HG03469 (cell line): ENCODE results near the gene CLEC2D.
A peak's percentile ranks its signal among the peaks of the same experiment; 100 is the strongest.
"Not testable (repeated sequence)": the region's sequence is repeated elsewhere in the genome, so short reads cannot be mapped to it uniquely, and the experiment has no call there.

Experiments
- ATAC-seq: cut with Tn5 transposase; IDR thresholded peaks from one replicate; pipeline ENCODE4 v1.9.1; 2021; ENCODE audit warnings: mild to moderate bottlenecking, moderate library complexity, moderate number of reproducible peaks; ENCODE audit not compliant: unreplicated experiment

CLEC2D gene

GRCh38 chr12:9699269-9699897 is 29.9 kb downstream of the CLEC2D start:
- no peak for ATAC-seq

GRCh38 chr12:9699898-9700605 is 30.5 kb downstream of the CLEC2D start:
- ATAC-seq: no peak

DNA sequence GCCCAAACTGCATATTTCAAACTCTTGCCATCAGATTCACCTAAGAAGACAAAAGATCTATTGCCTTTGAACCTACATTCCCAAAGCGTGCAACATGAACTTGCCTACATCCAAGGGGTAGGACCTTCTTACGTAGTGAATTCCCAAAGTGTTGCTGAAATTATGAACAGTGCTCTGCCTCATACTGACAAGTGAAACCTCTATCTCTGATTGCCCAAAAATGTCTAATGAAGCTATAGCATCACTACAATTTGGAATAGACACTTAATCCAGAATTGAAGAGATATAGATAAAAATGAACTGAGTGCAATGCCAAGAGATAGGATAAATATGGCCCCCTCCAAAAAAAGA is 31.1 kb downstream of the CLEC2D start:
- ATAC-seq: no peak

GRCh38 chr12:9701380-9702154 is 32.1 kb downstream of the CLEC2D start:
- no peak for ATAC-seq

- no peak for ATAC-seq
These were observed 32.7 kb downstream of the CLEC2D start for GRCh38 chr12:9702255-9702654.

GRCh38 chr12:9704561-9704960 is 35.0 kb downstream of the CLEC2D start:
- not testable (repeated sequence) for ATAC-seq

DNA sequence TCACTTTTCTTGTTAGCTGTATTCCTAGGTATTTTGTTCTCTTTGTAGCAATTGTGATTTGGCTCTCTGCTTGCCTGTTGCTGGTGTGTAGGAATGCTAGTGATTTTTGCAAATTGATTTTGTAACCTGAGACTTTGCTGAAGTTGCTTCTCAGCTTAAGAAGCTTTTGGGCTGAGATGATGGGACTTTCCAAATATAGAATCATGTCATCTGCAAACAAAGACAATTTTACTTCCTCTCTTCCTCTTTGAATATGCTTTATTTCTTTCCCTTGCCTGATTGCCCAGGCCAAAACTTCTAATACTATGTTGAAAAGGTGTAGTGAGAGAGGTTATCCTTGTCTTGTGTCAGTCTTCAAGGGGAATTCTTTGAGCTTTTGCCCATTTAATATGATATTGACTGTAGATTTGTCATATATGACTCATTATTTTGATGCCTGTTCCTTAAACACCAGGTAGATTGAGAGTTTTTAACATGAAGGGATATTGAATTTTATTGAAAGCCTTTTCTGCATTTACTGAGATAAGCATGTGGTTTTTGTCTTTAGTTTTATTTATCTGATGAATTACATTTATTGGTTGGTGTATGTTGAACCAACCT is 36.7 kb downstream of the CLEC2D start:
- ATAC-seq: no peak

- ATAC-seq: no peak
These were observed 37.8 kb downstream of the CLEC2D start for GRCh38 chr12:9707356-9707755.

- ATAC-seq: no peak
These were observed 38.6 kb downstream of the CLEC2D start for GRCh38 chr12:9707864-9708808.

- ATAC-seq: no peak
These were observed 39.3 kb downstream of the CLEC2D start for GRCh38 chr12:9708853-9709252.

GRCh38 chr12:9710584-9711375 is 41.3 kb downstream of the CLEC2D start:
- no peak for ATAC-seq

- ATAC-seq: no peak
These were observed 42.2 kb downstream of the CLEC2D start for GRCh38 chr12:9711664-9712063.

DNA sequence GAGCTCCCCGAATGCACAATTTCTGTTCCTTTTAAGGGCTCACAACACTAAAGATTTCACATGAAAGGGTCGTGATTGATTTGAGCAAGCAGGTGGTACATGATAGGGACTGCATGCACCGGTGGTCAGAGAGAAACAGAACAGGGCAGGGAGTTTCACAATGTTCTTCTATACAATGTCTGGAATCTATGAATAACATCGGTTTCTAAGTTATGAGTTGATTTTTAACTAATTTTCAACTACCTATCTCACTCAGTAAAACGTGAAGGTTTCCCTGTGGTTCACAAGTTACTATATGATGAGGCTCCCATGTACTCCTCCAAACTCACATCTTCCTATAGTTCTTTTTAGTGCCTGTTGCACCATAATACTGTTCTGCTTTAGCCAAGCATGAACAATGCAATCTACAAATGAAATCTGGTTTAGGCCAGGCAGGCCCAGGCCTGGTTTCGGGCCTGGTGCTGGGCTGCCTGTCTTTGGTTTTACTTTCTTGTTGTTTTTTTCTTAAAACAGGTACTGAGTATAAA is 43.6 kb downstream of the CLEC2D start:
- peak; percentile 57 for ATAC-seq

DNA sequence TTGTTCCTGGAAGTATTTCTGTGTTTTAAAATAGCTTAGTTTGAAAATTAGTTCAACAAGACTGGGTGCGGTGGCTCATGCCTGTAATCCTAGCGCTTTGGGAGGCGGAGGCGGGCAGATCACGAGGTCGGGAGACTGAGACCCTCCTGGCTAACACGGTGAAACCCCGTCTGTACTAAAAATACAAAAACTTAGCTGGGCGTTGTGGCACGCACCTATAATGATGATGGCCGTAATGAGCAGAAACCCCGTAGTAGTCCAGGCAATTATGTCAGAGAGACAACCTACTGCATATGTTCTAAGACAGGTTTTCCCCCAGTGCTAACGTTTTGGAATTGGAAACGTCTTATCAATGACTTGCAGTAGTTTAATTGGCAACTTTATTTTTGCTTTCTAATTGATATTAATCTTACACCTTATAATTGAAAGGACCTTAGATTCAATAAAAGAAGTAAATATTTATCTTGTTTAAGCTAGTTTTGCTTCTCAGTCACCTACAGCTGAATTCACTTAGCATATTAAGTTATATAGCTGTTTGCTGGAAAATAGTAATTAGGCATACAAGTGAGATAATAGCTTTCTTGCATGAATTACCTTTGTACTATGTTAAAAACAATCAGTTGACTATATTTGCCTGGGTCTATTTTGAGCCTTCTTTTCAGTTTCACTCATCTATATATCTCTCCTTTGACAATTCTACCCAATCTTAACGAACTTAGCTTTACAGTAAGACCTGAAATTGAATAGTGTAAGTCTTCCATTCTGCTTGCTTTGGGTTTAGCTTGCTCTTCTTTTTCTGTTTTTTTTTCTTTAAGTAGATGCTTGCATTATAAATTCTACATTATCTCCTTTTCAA is 47.8 kb downstream of the CLEC2D start:
- ATAC-seq: no peak

DNA sequence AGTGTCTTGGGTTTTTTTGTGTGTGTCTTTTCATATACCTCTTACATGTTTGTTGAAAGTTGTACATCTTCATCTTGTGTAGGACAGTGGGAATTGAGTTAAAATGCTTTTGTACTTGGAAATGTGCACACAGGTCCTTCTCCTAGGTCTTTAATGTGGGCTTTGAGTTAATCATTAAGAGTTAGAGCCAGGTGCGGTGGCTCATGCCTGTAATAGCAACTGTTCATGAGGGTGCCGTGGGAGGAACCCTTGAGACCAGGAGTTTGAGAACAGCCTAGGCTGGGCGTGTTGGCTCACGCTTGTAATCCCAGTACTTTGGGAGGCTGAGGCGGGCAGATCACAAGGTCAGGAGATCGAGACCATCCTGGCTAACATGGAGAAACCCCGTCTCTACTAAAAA is 49.5 kb downstream of the CLEC2D start:
- ATAC-seq: no peak

- ATAC-seq: no peak
These were observed 50.3 kb downstream of the CLEC2D start for GRCh38 chr12:9719790-9720189.

DNA sequence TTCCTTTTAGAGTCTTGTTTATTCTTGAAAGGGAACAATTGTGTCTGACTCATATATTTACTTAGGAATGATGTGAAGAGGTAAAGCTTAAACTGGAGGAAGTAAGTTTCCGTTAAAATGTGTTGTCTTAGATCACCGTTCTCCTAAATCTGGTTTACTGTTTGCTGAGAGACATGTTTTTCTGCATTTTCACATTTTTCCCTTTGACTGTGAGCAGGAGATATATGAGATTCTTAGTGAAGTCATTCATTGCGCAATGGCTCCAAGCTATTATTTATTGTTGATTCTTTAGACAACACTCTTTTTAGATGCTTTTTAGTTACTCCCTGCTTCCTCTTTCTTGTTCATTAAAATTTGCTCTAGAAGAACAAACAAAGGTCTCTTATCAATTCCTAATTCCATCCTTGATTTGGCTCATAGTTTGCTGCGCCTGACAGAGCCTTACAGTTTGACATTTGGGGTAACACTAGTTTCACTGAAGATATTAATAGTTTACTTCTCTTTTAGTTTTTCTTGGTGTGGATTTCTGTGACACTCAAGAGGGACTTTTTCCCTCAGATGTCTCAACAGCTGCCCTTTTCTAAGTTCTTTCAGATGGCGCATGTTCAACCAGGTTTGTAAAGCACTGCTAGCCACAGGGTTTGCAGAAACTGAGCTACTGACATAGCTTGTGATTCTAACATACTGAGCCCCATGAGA is 52.0 kb downstream of the CLEC2D start:
- ATAC-seq: peak; percentile 55

DNA sequence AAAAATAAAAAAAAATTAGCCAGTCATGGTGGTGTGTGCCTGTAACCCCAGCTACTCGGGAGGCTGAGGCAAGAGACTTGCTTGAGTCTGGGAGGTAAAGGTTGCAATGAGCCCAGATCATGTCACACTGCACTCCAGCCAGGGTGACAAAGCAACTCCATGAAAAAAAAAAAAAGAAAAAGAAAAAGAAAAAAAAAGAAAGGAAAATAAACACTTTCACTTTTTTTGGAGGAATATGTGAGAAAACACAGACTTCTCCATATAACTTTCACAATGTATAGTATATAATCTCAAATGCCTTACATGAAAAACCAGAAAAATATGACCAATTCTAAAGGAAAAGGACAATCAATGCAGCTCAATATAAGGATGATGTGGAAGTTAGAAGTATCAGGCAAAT is 54.5 kb downstream of the CLEC2D start:
- ATAC-seq: no peak
